AG08395 (cell line): ENCODE measurements around the gene VIPR2.
"Not testable (repeated sequence)": the region's sequence is repeated elsewhere in the genome, so short reads cannot be mapped to it uniquely, and the experiment has no call there.

Experiments used
- DNase-seq: peaks from one replicate; pipeline ENCODE4 v3.0.0; 2012; ENCODE audit warnings: mixed read lengths, low spot score

Gene VIPR2

DNA sequence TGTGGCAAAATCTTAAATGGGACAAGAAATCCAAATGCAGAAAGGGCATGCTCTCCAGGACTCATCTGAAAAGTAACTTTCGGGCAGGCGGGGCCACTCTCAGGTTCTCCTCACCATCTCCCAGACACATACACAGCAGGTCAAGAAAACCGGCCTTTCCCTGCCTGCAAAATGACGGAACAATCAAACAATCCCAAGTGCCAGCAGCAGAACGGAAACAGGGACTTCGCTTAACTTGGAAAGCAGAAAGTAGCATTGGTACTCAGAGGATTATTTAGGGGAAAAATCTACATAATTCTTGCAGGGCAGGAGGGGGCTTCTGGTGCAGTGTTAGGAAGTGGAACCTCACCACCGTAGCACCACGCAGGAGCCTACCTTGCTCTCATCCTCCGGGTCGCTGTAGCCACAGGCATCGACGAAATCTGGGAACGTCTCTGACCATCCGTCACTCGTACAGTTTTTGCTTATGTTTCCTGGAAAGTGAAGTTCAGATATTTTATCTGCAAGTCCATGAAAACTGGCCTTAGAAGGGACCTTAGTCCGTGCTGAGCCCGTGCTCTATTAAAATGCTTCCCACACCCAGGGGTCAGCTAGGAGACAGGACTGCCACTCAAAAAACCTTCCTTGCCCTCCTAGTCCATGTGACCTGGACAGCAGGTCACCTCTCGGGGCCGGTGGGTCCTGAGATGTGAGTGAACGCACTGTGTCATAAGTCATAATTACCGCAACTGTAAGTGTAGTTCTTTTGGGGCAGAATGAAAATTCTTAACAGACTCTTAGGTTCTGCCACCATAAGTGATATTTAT, 41.1 kb downstream of the VIPR2 start:
- DNase-seq = no peak

DNA sequence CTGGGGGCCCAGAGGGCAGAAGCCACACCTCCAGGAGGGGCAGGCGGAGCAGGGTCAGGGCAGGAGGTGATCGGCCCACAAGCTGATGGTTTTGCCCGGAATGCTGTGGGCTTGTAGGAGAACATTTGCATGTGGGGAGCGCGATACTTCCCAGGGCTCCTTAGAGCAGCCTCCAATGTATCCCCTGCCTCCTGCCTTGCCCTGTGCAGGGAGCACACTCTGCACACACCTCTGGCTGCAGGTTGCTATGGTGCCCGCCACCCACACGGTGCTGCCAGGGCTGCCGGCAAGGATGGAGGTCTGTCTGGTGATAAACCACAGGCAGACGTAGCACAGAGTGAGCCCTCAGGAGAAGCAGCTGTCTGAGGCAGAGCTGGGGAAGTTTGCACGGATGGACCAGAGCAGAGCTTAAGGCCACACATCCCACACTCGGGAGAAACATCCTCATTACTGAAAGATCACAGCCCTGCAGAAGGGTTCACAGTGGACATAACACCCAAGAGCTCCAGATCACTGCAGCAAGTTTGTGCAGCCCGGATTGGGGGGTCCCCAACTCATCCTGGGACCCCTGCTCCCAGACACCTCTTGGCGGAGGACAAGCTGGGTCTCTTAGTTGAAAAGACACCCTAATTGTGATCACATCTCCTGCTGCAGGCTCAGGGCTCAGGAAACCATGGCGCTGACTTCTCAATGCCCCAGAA, 41.8 kb downstream of the VIPR2 start:
- DNase-seq = no peak

DNA sequence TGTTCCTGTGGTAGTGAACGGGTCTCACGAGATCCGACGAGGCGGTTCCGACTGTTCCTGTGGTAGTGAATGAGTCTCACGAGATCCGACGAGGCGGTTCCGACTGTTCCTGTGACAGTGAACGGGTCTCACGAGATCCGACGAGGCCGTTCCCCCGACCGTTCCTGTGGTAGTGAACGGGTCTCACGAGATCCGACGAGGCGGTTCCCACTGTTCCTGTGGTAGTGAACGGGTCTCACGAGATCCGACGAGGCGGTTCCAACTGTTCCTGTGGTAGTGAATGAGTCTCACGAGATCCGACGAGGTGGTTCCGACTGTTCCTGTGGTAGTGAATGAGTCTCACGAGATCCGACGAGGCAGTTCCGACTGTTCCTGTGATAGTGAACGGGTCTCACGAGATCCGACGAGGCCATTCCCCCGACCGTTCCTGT, 43.0 kb downstream of the VIPR2 start:
- DNase-seq = not testable (repeated sequence)

DNA sequence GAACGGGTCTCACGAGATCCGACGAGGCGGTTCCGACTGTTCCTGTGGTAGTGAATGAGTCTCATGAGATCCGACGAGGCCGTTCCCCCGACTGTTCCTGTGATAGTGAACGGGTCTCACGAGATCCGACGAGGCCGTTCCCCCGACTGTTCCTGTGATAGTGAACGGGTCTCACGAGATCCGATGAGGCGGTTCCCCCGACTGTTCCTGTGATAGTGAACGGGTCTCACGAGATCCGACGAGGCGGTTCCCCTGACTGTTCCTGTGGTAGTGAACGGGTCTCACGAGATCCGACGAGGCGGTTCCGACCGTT, 43.6 kb downstream of the VIPR2 start:
- not testable (repeated sequence) for DNase-seq

DNA sequence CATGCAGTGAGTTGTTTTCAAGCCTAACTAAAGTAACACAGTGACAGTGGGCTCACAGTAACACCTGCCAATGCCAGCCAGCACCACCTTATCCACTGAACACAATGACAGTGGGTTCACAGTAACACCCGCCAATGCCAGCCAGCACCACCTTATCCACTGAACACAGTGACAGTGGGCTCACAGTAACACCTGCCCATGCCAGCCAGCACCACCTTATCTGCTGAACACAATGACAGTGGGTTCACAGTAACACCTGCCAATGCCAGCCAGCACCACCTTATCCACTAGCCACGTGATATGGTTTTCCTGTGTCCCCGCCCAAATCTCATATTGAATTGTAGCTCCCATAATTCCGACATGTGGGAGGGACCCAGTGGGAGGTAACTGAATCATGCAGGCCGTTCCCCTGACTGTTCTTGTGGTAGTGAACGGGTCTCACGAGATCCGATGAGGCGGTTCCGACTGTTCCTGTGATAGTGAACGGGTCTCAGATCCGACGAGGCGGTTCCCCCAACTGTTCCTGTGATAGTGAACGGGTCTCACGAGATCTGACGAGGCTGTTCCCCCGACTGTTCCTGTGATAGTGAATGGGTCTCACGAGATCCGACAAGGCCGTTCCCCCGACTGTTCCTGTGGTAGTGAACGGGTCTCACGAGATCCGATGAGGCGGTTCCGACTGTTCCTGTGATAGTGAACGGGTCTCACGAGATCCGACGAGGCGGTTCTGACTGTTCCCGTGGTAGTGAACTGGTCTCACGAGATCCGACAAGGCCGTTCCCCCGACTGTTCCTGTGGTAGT, 44.2 kb downstream of the VIPR2 start:
- DNase-seq = not testable (repeated sequence)

DNA sequence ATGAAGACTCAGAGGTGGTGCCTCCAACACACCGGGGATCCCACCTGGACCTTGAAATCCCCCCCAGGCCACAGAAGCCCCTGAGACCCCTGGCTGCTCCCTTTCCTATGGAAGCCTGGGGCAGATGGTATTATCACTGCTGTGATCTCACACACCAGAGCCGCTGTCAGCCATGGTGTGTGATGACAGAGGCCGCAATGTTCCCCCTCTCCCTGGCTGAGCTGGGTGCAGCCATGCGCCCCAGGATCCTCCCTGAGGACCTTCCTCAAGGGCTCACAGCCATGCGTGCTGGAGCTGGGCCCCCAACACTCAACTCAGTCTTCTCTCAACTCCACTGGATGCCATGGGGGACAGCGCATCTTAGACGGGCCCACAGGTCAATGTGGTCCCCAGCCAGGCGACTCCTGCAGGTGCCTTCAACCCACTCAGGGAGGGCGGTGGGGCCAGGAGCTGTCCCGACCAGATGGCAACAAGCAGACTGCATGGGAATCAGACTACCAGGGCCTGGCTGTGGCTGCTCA, 44.9 kb downstream of the VIPR2 start:
- no peak for DNase-seq

DNA sequence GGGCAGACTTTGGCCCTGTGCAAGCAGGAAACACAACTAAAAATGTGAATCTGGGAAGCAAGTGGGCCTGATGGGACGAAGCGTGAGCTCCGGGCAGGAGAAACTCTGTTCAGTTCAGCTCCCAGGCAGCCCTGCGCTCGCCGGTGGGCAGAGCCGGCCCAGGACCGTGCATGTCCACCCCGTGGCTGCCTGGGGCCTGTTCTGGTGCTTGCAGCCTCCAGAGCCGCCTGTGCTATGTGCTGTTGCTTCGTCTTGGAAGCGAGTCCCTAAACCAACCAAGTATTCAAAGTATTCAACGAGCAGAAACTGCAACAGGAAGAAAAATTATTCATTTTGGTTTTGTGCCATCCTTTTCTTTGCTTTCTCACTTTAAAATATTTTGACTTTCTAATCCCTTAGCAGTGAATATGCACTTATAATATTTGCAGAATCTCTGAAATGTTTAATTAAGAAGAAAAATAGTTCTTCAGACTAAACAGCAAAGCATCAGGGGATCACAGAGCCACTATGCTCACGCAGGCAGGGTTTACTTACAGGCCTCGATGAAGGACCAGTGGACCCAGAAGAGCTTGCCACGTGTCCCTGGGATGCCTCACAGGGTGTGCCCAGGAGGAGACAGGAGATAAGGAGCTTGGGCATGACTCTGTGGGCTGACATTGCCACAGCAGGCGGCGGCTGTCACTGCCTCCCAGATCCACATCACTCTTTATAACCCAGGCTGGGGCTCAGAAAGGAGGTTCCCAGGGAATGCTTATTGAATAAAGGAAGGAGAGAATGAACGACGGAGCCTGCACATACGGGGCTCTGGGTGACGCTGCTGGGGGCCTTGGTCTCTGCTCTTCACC, 45.6 kb downstream of the VIPR2 start:
- no peak for DNase-seq

DNA sequence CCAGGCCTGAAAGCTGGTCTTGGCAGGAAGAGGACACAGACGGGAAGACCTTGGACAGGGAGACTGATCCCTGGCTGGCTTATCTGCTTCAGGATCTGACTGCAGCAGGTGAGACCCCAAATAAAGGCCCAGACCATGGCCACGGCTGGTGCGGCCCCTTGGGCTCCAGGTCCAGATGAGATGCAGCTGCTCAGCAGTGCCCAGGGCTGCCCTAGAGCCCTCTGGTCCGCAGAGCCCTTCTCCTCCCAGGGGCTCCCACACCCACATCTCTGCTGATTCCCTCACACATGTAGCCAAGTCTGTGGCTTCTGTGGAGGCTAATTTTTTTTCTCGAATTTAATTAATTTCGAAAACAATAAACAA, 46.3 kb downstream of the VIPR2 start:
- no peak for DNase-seq

DNA sequence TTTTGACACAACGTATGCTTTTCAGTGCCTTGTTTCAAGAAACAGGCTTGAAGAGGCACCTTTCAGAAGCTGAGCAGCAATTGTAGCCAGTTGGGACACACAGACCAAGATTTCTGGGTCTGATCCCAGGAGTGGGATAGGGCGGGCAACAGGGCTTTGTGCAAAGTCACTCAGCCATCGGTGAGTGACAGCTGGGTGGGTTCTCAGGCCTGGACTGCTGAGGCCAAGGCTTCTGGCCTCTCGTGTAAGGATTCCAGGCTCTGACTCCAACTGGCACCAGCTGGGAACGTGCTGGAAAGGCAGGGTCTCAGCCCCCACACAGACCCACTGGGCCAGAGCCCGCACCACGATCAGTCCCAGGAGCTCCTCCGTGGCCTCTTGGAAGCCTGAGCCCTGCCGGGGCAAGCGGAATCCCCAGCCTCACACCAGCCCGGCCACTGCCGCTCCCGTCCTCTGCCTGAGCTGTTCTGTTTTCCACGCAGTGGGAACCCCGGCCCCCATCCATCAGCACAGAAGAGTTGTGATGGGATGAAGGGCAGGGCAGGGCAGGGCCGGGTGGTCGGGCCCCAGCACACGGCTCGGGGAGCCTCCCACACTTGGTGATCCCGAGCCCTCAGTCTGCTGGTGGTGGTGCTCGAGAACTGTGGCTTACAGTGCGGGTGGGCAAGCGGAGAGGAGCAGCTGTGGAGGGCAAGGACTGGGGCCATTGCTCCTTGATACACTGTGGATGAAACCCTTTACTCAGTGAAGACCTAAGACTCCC, 46.8 kb downstream of the VIPR2 start:
- no peak for DNase-seq

DNA sequence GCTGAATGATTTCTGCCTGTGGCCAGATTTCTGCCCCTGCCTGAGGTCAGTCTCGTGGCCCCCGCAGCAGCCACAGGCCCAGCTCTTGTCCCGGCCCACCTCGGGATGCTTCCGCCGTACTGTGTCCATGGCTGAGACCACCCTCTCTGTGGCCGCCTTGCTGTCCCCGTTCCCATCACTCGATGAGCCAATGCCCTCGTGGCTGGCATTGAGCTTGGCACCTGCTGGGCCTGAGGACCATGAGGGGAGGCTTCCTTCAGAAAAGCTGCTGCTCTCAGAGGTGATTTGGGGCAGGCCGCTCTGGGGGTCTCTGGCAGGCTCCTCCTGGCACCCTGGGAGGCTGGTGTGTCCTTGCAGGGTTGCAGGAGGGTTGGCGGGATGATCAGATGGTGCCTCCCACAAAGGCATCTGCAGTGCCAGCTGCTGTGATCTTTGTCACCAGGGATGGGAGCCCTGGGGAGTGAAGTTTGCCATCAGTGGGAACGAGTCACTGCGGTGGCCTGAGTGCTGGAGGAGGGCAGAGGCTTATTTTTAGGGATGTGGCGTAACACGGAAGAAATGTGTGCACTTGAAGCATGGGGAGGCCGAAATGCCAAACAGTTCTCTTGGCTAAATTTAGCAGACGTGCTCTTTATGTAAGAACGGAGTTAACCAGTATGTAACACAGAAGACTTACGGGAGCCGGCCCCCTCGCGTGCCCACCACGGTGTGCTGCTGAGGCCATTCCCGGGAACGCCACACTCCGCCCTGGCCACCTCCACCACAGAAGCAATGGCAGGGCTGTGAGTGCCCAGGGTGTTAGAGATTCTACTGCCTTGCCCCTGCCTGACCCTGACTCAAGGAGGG, 47.7 kb downstream of the VIPR2 start:
- DNase-seq = no peak

DNA sequence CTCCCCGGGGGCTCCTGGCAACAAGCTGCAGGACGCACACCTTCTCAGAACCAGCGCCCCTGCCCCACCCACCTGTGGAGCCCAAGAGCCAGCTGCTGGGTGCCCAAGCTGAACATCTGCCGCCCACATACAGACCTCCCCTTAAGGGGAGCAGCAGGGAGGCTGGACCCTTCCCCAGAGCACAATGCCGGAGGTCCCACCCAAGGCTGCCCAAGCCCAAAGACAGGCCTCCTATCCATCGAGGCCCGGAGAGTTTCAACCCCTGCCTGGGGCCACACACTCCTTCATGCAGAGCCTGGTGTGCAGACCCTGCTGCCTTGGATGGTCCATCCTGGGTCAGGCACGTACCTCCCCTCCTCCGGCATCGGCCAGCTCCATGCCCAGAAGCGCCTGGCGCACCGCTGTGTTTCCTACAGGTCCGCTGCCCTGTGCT, 48.7 kb downstream of the VIPR2 start:
- DNase-seq = no peak

DNA sequence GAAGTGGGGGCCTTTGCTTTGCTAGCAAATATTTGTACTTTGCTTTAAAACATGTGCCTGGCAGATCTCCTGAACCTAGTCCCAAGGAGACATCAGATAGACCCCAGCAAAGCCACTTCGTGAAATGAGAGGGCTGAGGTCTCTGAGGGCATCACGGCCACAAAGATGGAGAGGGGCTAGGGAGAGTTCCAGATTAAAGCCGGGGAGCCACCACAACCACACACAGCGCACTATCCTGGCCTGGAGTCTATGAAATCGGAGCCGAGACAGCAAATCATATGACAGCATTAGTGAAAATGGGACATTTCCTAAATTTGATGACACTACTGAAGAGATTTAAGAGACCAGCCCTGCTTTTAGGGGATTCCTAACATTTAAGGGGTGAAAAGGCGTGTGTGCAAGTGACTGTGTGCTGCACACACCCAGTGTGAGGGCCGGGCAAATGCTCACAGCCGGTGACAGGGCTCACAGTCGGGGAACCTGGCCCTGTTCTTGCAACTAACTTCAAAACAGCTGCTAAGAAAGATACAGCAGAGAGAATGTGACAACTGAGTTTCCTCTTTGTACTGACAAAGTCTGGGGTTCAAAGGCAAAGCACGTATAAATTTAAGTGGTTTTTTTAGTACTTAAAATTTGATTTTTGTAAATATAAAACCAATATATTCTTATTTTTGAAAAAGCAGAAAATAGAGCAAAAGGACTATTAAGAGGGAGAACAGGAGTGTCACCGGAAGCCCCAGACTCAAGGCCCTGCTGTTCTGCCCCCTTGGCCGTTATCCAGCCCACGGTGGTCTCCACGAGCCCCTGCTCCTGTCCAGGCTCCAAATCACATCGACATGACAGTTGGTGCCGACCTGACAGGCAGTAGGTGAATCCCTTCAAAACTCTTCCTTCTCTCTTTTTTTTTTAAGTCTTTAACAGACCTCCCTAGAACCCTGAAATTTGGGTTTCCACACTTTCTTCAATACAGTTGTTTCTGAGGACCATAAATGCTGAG, 49.5 kb downstream of the VIPR2 start:
- DNase-seq = no peak

DNA sequence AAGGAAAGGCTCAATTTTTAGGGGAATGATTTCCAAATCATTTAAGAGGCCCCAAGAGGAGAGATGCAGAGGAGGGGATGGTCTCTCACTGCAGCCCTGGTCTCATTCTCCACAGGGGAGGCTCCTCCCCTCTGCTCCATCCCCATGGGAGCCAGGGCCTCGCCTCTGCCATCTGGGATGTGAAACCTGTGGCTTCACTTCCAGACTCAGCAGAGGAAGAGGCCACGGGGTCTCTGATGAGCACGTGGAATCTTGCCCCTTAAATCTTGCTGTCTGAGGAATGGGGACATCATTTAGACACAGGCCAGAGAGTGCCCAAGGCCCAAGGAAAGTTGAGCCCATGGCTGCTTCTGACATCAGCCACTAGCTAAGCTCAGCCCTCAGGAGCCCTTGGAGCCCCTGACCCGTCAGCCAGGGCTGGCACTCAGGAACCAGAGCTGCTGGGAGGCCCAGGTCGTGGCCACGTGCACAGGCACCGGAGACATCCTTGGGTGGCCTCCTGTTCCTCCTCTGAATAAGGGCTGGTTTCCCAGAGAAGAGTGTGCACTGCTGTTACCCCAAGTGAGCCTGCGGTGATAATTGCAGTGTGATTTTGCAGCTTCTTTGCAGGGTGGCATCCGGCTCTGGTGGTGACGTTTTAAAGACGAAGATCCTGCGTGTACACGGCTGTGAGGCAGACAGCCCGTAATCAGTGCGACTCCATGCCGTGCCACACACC, 50.5 kb downstream of the VIPR2 start:
- no peak for DNase-seq

DNA sequence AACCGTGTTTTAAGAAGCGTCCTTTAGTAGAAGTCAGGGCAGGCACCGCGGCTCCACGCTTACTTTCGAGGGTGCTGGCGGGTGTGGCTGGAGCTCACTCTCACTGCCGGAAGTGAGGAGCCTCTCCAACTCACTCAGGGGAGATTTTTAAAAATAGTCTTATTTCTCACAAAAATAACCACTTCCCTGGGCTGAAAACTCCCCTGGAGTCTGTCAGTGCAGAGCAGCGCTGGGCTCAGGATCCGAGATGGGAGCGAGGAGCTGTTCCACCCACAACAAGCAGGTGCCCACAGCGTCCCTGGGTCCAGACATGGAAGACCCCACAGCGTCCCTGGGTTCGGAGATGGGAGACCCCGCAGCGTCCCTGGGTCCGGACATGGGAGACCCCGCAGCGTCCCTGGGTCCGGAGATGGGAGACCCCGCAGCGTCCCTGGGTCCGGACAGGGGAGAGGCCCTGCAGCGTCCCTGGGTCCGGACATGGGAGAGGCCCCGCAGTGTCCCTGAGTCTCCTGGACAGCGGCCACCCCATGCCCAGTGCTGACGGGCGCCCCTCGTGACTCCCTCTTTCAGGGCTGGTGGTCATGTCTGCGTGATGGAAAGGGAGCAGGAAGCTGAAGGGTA, 51.2 kb downstream of the VIPR2 start:
- no peak for DNase-seq

DNA sequence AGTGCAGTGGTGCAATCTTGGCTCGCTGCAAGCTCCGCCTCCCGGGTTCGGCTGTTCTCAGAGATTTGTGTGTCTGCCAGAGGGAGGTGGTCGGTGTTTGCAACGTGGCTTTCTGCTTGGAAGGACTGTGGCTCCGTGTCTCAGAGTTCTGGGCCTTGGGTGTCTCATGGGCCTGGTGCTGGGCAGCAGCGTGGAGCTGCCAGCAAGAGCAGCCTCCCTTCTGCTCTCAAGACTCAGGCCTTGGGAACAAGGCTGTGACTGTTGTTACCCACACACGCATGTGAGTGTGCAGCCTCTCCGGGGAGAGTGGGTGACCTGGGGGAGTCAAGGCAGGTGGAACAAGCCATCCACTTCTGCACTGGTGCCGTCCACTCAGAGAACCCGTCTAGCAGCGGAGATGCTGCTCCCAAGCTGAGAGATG, 52.0 kb downstream of the VIPR2 start:
- DNase-seq = no peak

DNA sequence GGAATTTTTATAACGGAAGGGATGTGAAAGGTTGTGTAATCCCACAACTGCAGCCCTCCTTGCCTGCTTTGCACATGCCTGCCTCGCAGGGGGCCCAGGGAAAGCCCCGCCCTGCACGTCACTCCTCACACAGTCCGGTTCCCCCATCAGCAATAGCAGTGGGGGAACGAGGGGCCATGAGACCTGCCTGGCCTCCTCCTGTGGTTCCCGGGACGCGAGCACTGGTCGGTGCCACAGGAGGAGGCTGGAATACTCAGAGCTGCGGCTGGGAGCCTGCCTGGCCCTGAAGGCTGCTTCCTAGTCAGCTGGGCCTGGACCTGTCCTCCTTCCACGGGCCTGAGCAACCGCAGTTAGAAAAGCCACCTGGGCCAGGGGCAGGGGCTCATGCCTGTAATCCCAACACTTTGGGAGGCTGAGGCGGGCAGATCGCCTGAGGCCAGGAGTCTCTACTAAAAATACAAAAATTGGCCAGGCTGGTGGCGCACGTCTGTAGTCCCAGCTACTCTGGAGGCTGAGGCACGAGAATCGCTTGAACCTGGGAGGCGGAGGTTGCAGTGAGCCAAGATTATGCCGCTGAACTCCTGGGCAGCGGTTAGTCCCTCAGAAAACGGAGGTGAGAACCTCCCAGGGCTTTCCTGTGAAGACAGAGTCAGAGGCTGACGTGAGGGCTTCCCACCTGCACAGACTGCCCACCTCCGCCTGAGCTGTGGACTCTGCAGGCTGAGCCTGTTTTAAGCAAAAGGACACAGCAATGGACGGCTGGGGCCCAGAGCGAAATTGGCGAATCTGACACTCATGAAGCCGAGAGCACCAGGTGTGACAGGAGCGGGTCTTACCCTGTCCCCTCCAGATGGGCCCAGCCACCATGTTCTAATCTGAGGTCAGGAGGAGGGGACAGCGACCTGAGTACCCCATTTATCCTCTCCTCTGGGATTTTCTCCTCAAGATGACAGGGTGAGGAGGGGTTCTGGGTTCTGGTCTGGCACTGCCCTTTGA, 52.9 kb downstream of the VIPR2 start:
- no peak for DNase-seq
